ENCODE data around the gene LGR6. TPM values are rescaled to one million over a fixed set of nuclear protein-coding genes. Genes with fewer than 3 reads are reported as not detected.

Gene LGR6
- total and polyA plus RNA-seq, 2 of the 8 experiments (the other 6 are each of a cell fraction or from before 2014, with no cell fraction given): 0.50 to 1.0 TPM

- H3K9me3 ChIP-seq (ENCODE audit: insufficient read depth in 2 of 2, low read depth in 1 of 2, low read length in 1 of 2): no peaks in the 10 kb centered on the region; a peak in 1 of 4 replicates
- H3K4me1 ChIP-seq (replicated peaks in 1 of 4; ENCODE audit: control insufficient read depth in 3 of 4, insufficient read depth in 4 of 4, low read length in 3 of 4): peaks cover 2 to 28% (median 11%) of the 10 kb centered on the region in 4 experiments
- no peak overlapping the region for H3K9ac ChIP-seq (replicated peaks in 1 of 4; ENCODE audit: extremely low read depth in 1 of 4, low read depth in 3 of 4, low read length in 3 of 4)
- no peaks in the 10 kb centered on the region for H4K20me1 ChIP-seq (replicated peaks in 1 of 2; ENCODE audit: control insufficient read depth in 1 of 2, insufficient read depth in 2 of 2, low read length in 2 of 2)
- no peak overlapping the region for H3K18ac ChIP-seq (ENCODE audit: extremely low read depth, low read length)
- H3K4ac ChIP-seq (replicated peaks; ENCODE audit: insufficient read length, low read depth, low read length): no peak overlapping the region
- H4K5ac ChIP-seq (ENCODE audit: insufficient read length, low read depth, low read length): no peak overlapping the region
- H3K23ac ChIP-seq (ENCODE audit: insufficient read length): no peak overlapping the region
- no peak overlapping the region for H2BK15ac ChIP-seq (ENCODE audit: low read length)
- H3K4me2 ChIP-seq (ENCODE audit: insufficient read depth in 1 of 2, low read depth in 2 of 2, low read length in 2 of 2): no peak overlapping the region
- no peak overlapping the region for H2BK12ac ChIP-seq (ENCODE audit: low read depth, low read length)
- no peak overlapping the region for H2AFZ ChIP-seq (ENCODE audit: low read length)
- H4K91ac ChIP-seq (replicated peaks; ENCODE audit: insufficient read length, low read length): no peak overlapping the region
- POLR2A ChIA-PET (ENCODE audit: partially characterized antibody): no interaction called here
- H3K27me3 ChIP-seq (replicated peaks in 1 of 4; ENCODE audit: control insufficient read depth in 3 of 4, extremely low read depth in 1 of 4, insufficient read depth in 3 of 4, low read length in 3 of 4): no peaks in the 10 kb centered on the region
- CTCF ChIA-PET (ENCODE audit: partially characterized antibody): interaction anchor here (0.7 to 5.2 kb wide), 3 partner anchors 9 to 22 kb away, joined by 3 to 77 read pairs (median 50); partner anchors contain the start of gene ARL8A
- H3K36me3 ChIP-seq (ENCODE audit: control insufficient read depth in 2 of 4, insufficient read depth in 4 of 4, low read length in 3 of 4): no peaks in the 10 kb centered on the region
- no peak overlapping the region for H3K14ac ChIP-seq (ENCODE audit: insufficient read length)
- H2BK120ac ChIP-seq (replicated peaks; ENCODE audit: low read depth, low read length): no peak overlapping the region
- H4K8ac ChIP-seq (ENCODE audit: extremely low read depth, insufficient read depth, low read length): no peak overlapping the region
- no peak overlapping the region for H3K4me3 ChIP-seq (ENCODE audit: extremely low read depth in 1 of 4, insufficient read depth in 2 of 4, low read depth in 3 of 4, low read length in 4 of 4)
- H2BK5ac ChIP-seq (ENCODE audit: low read depth, low read length): no peak overlapping the region
- H3K79me2 ChIP-seq (ENCODE audit: control insufficient read depth in 1 of 2, insufficient read depth in 2 of 2, low read length in 2 of 2): no peaks in the 10 kb centered on the region
- no peak overlapping the region for H3K56ac ChIP-seq (replicated peaks; ENCODE audit: insufficient read length, low read depth, low read length)
- H2BK20ac ChIP-seq (ENCODE audit: low read length): no peak overlapping the region
- FAIRE-seq: no peak
- no peak overlapping the region for H3K27ac ChIP-seq (ENCODE audit: low read depth, low read length)
- no peak for TF ChIP-seq MAX (IDR thresholded peaks at IDR 0.05)
- TF ChIP-seq CHD1 (IDR thresholded peaks at IDR 0.05; ENCODE audit: low read depth, low read length): no peak
- no peak for TF ChIP-seq SP1 (IDR thresholded peaks at IDR 0.05; ENCODE audit: low read depth, low read length)
- TF ChIP-seq EZH2 (IDR thresholded peaks at IDR 0.05; ENCODE audit: low read depth, low read length, severe bottlenecking): no peak
- TF ChIP-seq USF2 (IDR thresholded peaks at IDR 0.05; ENCODE audit: low read length): no peak
- no peak for TF ChIP-seq ATF3 (IDR thresholded peaks at IDR 0.05; ENCODE audit: insufficient read depth, low read depth, low read length)
- TF ChIP-seq POLR2A (IDR thresholded peaks at IDR 0.05; ENCODE audit: control extremely low read depth in 1 of 2, low read depth in 2 of 2, low read length in 2 of 2): no peak
- TF ChIP-seq SP4 (IDR thresholded peaks at IDR 0.05; ENCODE audit: low read length): no peak
- no peak for TF ChIP-seq ATF2 (IDR thresholded peaks at IDR 0.05; ENCODE audit: low read length)
- WGBS, 2 experiments (ENCODE audit: extremely low coverage in 1 of 2, insufficient coverage in 1 of 2, insufficient read length in 1 of 2, insufficient replicate concordance in 2 of 2, low coverage in 1 of 2, low lambda C conversion rate in 2 of 2, missing lambda C conversion rate in 1 of 2): 91% methylated on average over 10 of the region's 10 CpGs; no CpG with 5 or more reads in 1 of the 2 experiments
- no peak overlapping the region for H2AK5ac ChIP-seq (ENCODE audit: low read depth, low read length)
- DNase-seq (ENCODE audit: low read depth in 1 of 2, low spot score in 2 of 2): no peak
- no peaks in the 10 kb centered on the region for H3K23me2 ChIP-seq (ENCODE audit: low read depth, low read length)
- no peaks in the 10 kb centered on the region for H3K79me1 ChIP-seq (ENCODE audit: low read depth, low read length)
These were observed 35.7 kb upstream of the LGR6 start for GRCh38 chr1:202157945-202158344.
